Left renal cortex interstitium (tissue), 4 donors: ENCODE results near the gene SNRNP48. TPM values are rescaled to one million over a fixed set of nuclear protein-coding genes. Genes with fewer than 3 reads are reported as not detected.

Experiments used
- DNase-seq, 4 donors: peaks; one replicate each; pipeline ENCODE4 v3.0.0-alpha.2; 2013; ENCODE audit warnings: low read depth in 4 of 4, low spot score in 2 of 4, missing footprints in 1 of 4
- polyA plus RNA-seq, 4 donors: library from polyadenylated mRNA; unstranded; fragments of 120-200 nt; gene quantifications; one replicate each; pipeline ENCODE4 v1.2.1, GENCODE V29; 2013; ENCODE audit not compliant: insufficient read length in 4 of 4

The SNRNP48 gene, protein sequence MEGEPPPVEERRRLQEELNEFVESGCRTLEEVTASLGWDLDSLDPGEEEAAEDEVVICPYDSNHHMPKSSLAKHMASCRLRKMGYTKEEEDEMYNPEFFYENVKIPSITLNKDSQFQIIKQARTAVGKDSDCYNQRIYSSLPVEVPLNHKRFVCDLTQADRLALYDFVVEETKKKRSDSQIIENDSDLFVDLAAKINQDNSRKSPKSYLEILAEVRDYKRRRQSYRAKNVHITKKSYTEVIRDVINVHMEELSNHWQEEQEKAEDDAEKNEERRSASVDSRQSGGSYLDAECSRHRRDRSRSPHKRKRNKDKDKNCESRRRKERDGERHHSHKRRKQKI
- 10 to 100 TPM; 19.3 to 30.1 (median 22.7) TPM for polyA plus RNA-seq

DNA sequence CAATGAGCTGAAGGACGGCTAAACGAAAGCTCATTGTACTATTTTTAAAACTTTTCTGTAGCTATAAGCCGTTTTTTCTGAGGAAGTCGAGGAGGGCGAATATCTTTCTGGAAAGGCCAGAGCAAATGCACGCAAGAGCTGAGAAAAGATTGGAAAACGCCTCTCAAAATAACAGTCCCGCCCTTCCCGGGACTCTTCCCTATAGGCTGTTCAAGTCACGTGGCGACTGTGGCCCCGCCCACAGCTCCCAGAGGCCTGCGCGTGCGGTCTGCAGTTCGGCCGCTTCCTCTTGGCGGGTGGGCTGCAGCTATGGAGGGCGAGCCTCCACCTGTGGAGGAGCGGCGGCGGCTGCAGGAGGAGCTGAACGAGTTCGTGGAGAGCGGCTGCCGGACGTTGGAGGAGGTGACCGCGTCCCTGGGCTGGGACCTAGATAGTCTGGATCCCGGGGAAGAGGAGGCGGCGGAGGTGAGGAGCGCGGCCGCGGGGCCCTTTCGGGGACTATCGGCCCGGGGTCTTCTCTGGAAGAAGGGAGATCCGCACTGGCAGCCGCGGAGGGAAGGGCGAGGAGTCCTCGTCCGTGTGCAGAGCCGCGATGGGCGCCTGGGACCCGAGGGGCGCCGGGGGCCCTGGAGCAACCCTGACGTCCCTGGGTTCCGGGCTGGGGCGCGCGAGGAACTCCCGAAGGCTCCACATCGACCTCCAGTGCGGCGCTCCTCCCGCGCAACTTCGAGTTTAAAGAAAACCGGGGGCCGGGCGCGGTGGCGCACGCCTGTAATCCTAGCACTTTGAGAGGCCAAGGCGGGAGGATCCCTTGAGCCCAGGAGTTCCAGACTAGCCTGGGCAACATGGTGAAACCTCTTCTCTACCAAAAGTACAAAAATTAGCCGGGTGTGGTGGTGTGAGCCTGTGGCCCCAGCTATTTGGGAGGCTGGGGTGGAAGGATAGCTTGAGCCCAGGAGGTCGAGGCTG, at the start of gene SNRNP48:
Gene SNRNP48 (plus strand): TSS at position 250 of the 969 bp plus-strand sequence. CDS start 60 bp downstream, at position 310.
- peak; percentile 69 to 95 (median 82) for DNase-seq

DNA sequence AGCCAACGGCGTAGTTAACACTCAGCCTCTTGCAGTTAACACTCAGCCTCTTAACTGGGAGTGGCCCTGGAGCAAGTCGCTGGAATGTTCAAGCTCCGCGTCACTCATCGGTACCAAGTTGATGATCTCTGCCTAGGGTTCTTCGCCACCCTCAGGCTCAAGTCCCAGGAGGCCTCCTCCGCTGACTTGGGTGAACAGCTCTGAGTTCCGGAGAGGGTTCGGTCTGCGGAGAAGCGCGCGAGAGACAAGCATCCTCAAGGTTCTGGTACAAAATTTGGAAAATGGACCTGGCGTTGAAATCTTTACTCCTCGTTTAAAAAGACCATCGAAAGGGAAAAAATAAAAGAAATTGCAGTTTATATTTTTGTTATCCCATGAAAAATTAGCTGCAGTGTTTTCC, 49.4 kb upstream of the SNRNP48 start:
- DNase-seq = no peak

DNA sequence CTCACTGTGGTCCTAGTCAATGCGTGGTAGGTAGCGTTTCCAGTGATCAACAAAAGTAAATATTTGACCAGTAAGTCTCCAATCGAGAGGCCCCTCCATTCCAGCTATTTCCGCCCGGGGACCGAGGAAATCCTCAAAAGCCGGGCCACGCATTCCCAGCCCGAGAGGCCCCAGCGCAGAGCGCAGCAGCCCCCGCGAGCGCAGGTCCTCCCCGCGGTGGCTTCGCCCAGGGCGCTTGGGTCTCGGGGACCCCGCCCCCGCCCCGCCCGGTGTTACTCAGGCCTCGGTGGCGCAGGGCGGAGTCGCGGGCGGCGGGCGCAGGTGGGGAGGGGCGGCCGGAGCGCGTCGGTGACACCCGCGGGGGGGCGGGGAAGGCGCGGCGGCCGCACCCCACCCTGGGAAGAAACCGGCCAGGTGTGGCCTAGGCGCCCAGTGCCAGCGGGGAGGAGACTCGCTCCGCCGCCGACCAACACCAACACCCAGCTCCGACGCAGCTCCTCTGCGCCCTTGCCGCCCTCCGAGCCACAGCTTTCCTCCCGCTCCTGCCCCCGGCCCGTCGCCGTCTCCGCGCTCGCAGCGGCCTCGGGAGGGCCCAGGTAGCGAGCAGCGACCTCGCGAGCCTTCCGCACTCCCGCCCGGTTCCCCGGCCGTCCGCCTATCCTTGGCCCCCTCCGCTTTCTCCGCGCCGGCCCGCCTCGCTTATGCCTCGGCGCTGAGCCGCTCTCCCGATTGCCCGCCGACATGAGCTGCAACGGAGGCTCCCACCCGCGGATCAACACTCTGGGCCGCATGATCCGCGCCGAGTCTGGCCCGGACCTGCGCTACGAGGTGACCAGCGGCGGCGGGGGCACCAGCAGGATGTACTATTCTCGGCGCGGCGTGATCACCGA, 48.6 kb upstream of the SNRNP48 start, which contains the start of gene DSP:
Gene DSP (plus strand): TSS at position 497 of the 890 bp plus-strand sequence. CDS start 245 bp downstream, at position 742.
- peak in 1 of 4 donors; percentile 29 for DNase-seq

DNA sequence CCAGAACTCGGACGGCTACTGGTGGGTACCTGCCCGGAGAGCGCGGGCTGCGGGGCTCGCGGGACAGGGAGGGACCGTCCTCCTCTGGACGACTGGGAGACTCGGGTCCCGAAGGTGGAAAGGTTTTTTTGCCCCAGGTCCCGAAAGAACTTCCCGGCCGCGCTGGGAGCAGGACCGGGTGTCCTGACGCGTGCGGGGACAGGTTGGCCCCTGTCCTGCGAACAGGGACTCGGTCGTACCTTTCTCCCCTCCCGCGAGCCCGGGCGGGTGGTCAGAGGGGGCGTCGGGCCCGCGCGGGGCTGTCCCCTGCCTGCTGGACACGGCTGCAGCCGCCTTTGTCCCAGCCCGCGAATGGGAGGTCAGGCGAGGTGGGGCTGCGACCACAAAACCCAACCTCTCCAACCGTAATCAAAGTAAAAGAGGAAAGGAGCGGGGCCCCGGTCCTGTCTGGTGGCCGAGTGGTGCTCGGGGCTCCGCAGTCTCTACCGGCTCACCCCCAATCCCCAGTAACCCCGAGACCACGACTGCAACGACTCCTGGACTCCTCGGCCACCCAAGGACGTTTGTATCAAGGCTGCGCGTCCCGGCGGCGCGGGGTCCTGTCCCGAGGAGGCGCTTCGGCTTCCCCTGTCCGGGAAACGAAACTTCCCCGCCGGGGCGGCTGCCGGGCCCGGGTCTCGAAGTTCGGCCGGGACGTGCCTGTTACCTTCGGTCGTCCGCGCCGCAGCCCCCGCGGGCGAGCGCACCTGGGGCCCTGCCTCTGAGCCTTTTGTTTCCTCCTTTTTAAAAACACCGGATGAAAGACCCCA, 47.7 kb upstream of the SNRNP48 start:
- peak in 1 of 4 donors; percentile 41 for DNase-seq

DNA sequence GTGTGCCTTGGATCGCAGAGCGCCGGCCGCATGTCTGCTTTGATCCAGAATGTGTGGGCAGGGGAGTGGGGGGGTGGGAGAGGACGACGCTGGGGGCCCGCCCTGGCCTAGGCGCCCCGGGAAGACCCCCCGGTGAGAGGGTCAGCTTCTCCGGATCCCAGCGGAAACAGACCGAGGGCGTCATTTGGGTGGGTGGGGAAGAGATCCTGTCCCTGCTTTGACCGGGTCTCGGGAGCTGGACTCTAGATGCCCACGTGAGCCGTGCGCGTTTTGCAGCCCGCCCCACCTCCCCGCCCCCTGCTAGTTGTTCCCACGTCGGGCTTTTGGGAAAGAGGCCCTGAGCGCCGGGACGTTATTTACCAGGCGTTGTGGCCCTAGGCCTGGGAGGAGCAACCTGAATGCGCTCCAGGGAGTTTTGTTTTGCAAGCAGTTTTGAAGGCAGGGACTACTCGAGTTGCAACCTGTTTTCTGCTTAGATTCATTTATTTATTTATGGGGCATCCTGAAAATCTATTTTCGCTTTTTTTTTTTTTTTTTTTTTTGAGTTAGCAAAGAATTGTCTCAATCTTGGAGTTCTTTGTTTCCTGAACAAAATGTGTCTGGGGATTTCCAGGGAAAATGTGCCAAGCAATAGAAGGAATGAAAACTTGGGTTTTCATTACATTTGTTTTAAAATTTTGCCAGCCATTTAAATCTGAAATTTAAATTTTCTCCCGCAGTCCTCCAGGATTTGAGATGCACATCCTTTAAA, 46.9 kb upstream of the SNRNP48 start:
- DNase-seq = peak in 3 of 4 donors; percentile 46 to 56 (median 49)

DNA sequence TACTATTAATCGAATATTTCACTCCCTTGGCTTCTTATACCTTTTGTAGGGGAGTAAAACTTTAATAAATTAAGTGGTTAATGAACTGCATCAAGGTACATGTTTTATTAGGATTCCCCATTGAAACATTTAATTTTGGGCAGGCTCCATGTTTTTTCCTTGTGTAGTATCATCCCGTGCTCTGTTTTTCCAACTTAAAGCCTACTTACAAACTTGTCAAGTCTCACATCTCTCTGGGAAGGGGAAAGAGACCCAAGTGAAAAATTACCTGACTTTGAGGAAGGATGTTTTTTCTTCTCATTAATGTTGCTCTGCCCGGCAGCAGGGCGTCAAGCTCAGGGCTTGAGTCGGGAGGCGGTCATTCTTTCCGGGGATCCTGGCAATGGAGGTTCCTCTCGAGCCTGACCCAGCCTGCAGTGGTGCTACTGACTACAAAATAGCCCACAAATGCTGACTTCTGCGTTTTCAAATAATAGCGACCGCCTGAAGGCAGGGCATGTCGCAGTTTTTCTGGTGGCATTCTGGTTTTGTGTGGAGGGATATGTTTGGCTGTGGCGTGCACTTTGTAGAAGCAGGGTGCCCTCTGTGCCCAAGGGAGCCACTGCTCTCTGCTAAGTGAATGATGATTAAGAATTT, 46.1 kb upstream of the SNRNP48 start:
- peak in 1 of 4 donors; percentile 39 for DNase-seq

DNA sequence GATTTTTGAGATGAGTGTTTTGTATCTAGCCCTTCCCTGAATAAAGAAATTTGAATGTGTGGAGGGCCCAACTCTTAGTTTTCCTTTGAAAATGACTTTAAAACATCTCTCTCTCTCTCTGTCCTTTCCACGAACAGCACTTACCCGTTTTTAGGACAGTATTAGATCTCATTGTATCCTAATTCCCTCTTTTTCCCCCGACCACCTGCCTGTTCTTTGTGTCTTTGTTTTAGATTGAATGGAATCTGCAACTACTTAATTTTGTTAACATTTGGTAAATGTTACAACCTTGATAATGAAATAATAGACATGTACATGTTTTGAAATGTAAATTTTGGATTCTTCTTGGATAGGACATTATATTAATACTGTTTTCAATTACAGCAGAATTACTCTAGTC, 45.4 kb upstream of the SNRNP48 start:
- no peak for DNase-seq

DNA sequence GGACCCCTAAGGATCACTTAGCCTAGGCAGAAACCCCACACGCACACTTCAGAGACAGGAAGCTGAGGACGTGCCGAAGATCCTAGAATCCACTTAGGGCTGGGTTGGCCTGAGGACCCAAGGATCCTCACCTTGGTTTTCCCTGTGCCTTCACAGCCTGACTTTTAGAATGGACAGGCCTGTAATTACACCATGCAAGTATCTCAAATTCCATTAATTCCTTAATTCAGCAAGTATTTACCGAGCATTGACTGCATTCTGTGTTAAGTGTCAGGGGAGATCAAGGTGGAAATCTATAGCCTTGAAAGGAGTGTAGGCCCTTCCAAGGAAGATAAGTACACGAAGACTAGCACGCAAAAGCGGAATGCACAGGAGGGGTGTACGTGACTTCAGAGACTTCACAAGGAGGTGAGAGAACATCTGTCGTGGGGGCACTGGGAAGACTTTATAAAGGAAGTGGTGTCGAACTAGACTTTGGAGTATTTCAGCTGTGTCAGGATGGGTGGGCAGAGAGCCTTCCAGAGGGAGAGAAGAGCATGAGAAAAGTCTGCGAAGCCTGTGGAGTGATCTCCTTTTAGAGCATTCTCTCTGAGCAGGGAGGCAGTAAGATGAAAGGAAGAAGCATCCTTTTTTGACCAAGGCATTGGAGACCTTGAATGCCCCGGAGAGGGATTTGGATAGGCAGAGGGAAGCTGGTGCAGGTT, 44.5 kb upstream of the SNRNP48 start:
- DNase-seq = no peak

DNA sequence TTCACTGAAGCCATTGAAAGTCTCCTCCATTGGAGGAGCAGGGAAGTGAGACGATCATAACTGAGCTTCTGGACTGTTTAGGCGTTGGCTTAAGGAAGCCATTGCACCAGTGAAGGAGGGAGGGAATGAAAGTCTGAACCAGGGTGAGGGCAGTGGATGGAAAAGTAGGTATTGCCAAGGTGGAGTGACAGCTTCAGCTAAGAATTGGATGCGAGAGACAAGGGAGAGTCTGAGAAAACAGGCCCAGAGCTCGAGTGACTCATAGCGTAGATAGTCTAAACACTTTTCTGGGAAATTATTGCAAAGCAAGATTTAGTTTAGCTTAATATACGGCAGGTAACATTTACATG, 44.0 kb upstream of the SNRNP48 start:
- no peak for DNase-seq

DNA sequence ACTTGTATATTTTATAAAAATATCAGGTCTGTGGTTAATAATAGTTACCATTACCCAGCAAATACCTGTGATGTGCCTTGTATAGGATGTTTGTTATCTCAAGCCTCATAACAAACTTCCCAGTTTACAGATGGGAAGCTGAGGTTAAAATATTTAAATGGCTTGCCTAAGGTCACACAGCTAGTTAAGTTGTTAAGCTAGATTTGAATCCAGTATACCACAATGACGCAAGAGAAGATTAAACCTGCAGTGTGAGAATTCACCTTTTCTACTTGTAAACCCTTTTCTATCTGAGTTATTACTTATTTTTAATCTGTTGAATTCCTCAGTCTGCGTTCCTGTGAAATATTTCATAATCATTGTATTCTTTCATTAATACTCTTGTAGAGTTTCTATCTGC, 43.6 kb upstream of the SNRNP48 start:
- DNase-seq = no peak

DNA sequence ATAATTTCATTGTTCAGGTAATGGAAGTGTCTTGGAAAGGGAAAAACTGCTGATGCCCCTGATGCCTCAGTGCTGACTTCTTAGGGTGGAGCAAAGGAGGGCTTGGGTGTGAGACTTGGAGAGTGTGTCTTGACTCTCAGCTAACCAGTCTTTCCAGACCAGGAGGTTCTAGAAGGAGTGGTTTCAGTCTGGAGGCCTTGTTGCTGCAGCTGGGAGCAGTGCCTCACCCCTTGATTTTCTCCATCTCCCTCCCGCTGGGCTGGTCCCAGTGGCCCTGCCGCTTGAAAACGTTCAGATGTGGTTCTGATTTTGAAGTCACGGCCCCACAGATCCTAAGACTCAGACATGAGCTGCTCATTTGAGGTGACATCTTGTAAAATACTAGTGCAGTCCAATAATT, 43.1 kb upstream of the SNRNP48 start:
- DNase-seq = no peak

DNA sequence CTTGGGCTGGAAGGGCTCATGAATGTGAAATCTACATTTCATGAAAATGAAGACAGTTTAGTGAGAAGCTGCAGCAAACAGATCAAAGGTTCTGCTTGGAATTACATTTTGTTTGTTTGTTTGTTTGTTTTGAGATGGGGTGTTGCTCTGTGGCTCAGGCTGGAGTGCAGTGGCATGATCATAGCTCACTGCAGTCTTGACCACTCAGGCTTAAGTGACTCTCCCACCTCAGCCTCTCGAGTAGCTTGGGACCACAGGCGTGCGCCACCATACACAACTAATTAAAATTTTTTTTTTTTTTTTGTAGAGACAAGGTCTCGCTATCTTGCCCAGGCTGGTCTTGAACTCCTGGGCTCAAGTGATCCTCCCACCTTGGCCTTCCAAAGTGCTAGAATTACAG, 42.7 kb upstream of the SNRNP48 start:
- no peak for DNase-seq

DNA sequence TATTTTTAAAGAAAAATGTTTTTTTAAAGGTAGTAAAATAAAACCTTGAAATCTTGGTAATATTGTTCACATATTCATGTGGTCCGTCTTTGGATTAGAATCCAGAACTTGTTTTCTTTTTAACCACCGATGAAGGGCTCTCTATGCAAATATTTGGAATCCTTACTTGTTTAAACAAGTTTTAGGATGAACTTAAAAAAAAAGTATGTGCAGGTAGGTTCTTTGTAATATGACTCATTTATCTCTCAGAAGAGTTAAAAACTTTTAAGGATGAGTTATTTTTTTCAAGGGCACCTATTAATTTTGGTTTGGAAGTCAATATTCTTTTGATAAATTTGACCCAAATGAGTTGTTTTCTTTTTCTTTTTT, 39.6 kb upstream of the SNRNP48 start:
- no peak for DNase-seq

DNA sequence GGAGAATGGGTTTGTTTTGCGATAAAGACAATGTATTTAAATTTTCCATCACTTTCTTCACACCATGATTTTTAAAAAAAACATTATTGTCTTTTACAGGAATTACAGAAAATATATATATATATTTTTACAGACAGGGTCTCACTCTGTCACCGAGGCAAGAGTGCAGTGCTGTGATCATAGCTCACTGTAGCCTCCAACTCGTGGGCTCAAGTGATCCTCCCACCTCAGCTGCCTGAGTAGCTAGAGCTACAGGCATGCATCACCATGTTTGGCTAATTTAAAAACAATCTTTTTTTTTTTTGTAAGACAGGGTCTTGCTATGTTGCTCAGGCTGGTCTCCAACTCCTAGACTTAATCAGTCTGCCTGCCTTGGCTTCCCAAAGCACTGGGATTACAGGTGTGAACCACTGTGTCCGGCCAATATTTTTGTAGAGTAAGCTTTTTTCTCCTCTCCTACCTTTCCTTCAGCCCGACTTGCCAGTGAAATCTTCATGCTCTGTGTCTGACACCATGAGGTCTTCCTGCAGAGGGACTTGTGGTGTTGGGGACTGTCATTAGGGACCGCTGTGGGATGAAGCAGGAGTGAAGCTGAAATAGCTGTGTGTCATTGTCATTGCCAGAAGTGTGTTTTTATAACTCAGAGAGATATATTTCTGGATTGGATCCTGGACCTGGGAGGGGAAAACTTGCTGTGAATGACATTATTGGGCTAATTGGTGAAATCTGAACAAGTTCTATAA, 35.3 kb upstream of the SNRNP48 start:
- DNase-seq = no peak

DNA sequence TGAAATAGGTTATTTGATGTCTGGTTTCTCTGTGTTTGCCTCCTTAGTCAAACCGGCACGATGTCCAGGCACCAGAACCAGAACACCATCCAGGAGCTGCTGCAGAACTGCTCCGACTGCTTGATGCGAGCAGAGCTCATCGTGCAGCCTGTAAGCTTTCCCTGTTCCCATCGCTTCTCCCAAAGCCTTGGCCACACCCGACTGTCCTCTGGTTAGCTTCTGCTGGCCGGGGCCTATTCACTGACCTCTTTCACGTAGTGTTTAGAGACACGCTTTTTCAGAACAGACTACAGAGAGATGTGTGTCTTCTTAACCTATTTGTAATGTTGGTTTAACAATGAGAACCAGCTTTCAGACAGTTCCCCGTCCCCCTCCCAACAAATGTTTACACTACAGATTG, 34.3 kb upstream of the SNRNP48 start:
- DNase-seq = no peak

DNA sequence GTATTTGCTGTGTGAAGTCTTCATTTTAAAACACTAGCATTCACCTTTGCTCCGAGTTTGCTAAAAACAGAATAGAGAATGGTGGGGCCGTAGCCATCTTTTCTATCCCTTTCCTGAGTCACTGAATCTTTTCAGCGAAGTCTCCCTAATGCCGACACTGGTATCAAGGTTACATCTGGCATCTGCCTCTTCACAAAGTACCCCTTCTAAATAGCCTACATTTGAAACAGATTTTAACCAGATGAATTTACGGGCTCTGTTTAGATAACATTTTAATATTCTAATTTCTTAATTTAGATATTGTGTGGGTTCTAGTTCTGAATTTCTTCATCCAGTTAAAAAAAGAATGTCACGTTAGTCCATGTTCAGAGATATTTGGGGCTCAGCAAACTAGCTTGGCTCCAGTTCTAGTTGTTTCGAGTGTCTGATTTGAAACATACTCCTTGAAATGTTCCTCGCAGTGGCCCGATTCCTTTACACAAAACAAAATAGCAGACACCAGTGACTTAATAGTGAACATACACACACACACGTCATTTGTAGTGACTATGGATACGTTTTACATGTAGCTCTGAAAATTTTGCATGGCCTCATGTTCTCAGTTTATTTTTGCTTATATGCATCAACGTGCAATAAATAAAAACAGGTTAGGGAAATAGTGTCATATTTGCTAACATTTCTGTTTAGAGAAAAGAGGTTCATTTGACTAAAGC, 33.4 kb upstream of the SNRNP48 start:
- no peak for DNase-seq

DNA sequence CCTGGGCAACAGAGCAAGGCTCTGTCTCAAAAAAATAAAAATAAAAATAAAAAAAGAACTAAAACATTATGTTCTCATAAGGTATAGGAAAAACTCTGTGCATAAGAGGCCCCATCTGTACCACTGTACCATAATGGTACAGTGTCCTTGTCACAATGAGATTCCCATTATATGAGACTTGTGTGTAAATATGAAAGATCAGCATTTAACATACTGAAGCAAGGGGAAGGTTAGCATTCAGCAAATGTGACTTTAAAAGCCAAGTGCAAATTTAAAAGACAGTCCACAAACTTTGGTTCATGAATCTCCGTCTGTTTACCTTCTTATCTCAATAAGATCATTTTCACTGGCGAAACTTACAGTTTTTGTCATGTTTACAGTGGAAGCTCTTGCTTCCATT, 32.3 kb upstream of the SNRNP48 start:
- no peak for DNase-seq
